K562 (cell line): Measurements from ENCODE around the gene DGCR8. TPM values are rescaled to one million over a fixed set of nuclear protein-coding genes. Genes with fewer than 3 reads are reported as not detected.

Experiments used
- ARID3B ChIP-seq: fragments of 250-450 bp; sonication (Bioruptor Pico); IDR thresholded peaks from 2 replicates; pipeline ENCODE4 v1.4.0; 2020; ENCODE audit warnings: borderline replicate concordance
- MTA3 ChIP-seq: fragments of 450-650 bp; formaldehyde crosslinking; IDR thresholded peaks from 2 replicates; pipeline ENCODE4 v1.6.1; 2017; ENCODE audit warnings: mild to moderate bottlenecking, borderline replicate concordance
- POLR3G ChIP-seq: IDR thresholded peaks from 2 replicates; pipeline ENCODE4 v1.6.1; 2011; ENCODE audit not compliant: insufficient read length, insufficient replicate concordance; ENCODE audit errors: extremely low read depth
- SRF ChIP-seq, 2 experiments: fragments of 250-450, 450-650 bp in 1 of 2; sonication (Bioruptor Pico) in 1 of 2; sonication (generic) in 1 of 2; formaldehyde crosslinking; IDR thresholded peaks; 2 replicates each; pipeline versions ENCODE4 v1.5.0 to v1.5.1; 2020 to 2022; ENCODE audit warnings: mild to moderate bottlenecking in 1 of 2, missing genetic modification reagents in 1 of 2
- VEZF1 ChIP-seq: fragments of 200-800 bp; sonication (Bioruptor generic); IDR thresholded peaks from 2 replicates; pipeline ENCODE4 v1.6.1; 2017; ENCODE audit warnings: missing genetic modification characterization, missing compliant biosample characterization
- ZBTB40 ChIP-seq, 2 experiments: fragments of 450-650 bp in 1 of 2; sonication (generic) in 1 of 2; formaldehyde crosslinking in 1 of 2; IDR thresholded peaks; 2 replicates each; pipeline versions ENCODE4 v1.7.1 to v1.9.0; 2016 to 2022; ENCODE audit warnings: inconsistent platforms in 1 of 2, mild to moderate bottlenecking in 1 of 2, missing genetic modification reagents in 1 of 2
- ZNF449 ChIP-seq: fragments of 250-450 bp; sonication (Bioruptor Pico); IDR thresholded peaks from 2 replicates; pipeline ENCODE4 v1.8.0; 2022; ENCODE audit warnings: moderate library complexity, mild to moderate bottlenecking, inconsistent platforms
- polyA plus RNA-seq, 8 experiments: library from polyadenylated mRNA; depleted of rRNA in 4 of 8; stranded (reverse) in 5 of 8; unstranded in 3 of 8; fragments of >200 nt; fragmentation: Nextera tagmentation in 2 of 8; fragmentation: Illumina TruSeq in 1 of 8; extraction: Ambion mirVana in 2 of 8; extraction: Trizol in 1 of 8; gene quantifications; 2 replicates each; pipeline versions ENCODE4 v1.2.1 to v1.2.3, GENCODE V29; 2011 to 2014; ENCODE audit warnings: inconsistent platforms in 1 of 8, missing spikeins in 1 of 8
- total RNA-seq, 7 experiments: library from RNA; depleted of rRNA in 6 of 7; stranded (reverse); fragments of >200 nt in 6 of 7; fragmentation: Illumina TruSeq in 2 of 7; extraction: Trizol in 2 of 7; gene quantifications; 2 replicates each; pipeline versions ENCODE4 v1.2.1 to v1.2.3, GENCODE V29; 2011 to 2021; ENCODE audit warnings: low replicate concordance in 1 of 7
- TF ChIP-seq, protein P1 (sequence below): fragments of 250-450 bp; sonication (Bioruptor Pico); IDR thresholded peaks from 2 replicates; pipeline ENCODE4 v1.4.0; 2020; ENCODE audit warnings: mild to moderate bottlenecking, moderate library complexity, borderline replicate concordance

DGCR8 gene
- total and polyA plus RNA-seq, 9 of the 15 experiments (the other 6 are each of a cell fraction or from before 2014, with no cell fraction given), result 5.9 to 144 (median 80.1) TPM

DNA sequence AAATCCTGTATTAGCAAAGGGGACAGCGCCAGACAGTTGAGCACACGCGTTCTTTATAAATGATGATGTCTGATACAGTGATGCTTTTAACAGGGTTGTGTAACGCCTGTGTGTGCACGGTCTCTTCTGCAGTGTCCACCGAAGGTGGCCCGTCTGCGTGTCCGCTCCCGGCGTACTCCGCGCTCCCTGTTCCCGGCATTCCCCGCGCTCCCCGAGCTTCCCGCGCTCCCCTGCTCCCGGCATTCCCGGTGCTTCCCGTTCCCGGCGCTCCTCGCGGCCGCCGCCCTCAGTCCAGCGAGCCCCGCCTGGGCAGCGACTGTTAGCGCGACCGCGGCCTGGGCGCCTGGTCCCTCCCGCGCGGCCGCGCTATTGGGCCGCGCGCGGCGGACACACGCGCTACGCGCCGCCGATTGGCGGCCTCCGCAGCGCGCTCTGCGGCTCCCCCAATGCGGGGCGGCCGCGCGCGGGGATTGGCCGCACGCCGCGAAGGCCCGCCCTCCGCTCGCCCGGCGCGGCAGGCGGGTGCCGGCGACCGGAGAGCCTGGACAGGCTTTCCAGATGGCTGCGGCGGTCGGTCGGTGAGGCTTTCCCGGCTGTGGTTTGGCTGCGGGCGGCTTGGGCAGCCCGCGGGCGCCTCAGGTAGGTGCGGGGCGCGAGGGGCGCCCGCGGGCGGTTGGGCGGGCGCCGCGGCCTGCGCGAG is at the start of gene DGCR8 (continued):
- TF ChIP-seq POLR3G (no peak), ZNF449 (no peak; the same call in 1 of the 2 replicates), VEZF1 (no peak), ZBTB40 (IDR thresholded peaks at IDR 0.05) (no peak), ZBTB40 (CRISPR knock-in tag; IDR thresholded peaks at IDR 0.05) (no peak), SRF (CRISPR knock-in tag; IDR thresholded peaks at IDR 0.05) (peak in 1 of 2 experiments; percentile 39; a peak in 1 of 4 replicates), ARID3B (peak; percentile 97), MTA3 (no peak)
- TF ChIP-seq, protein P1, sequence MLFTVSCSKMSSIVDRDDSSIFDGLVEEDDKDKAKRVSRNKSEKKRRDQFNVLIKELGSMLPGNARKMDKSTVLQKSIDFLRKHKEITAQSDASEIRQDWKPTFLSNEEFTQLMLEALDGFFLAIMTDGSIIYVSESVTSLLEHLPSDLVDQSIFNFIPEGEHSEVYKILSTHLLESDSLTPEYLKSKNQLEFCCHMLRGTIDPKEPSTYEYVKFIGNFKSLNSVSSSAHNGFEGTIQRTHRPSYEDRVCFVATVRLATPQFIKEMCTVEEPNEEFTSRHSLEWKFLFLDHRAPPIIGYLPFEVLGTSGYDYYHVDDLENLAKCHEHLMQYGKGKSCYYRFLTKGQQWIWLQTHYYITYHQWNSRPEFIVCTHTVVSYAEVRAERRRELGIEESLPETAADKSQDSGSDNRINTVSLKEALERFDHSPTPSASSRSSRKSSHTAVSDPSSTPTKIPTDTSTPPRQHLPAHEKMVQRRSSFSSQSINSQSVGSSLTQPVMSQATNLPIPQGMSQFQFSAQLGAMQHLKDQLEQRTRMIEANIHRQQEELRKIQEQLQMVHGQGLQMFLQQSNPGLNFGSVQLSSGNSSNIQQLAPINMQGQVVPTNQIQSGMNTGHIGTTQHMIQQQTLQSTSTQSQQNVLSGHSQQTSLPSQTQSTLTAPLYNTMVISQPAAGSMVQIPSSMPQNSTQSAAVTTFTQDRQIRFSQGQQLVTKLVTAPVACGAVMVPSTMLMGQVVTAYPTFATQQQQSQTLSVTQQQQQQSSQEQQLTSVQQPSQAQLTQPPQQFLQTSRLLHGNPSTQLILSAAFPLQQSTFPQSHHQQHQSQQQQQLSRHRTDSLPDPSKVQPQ, result peak; percentile 32; the same call in 1 of the 2 replicates
